WTC11 (cell line): ENCODE data around the gene VPS52. TPM values are rescaled to one million over a fixed set of nuclear protein-coding genes. Genes with fewer than 3 reads are reported as not detected.

Source experiments
- ATAC-seq: fragments of 200-7000 bp; cut with Tn5 transposase; 2 replicates; pipeline ENCODE4 v1.10.0; 2021; ENCODE audit warnings: mild to moderate bottlenecking, moderate library complexity
- CTCF ChIA-PET: fragments of 300-600 bp; sonication (Branson Sonifier 250); formaldehyde crosslinking; loops from one replicate; lab custom pipeline; 2021; ENCODE audit warnings: antibody characterized with exemption; lab: Charles Lee
- POLR2A ChIA-PET: fragments of 350-600 bp; sonication (Branson Sonifier 250); formaldehyde crosslinking; loops from one replicate; lab custom pipeline; 2021; ENCODE audit warnings: antibody characterized with exemption; lab: Charles Lee
- DNase-seq: peaks from one replicate; pipeline ENCODE4 v3.0.0; 2021; ENCODE audit warnings: low spot score
- H3K27ac Mint-ChIP-seq: 2 replicates; pipeline ENCODE4 v1.8.0; 2021; ENCODE audit warnings: mixed read lengths
- H3K27me3 Mint-ChIP-seq: 2 replicates; pipeline ENCODE4 v1.8.0; 2021; ENCODE audit warnings: low read depth, mild to moderate bottlenecking, moderate library complexity, mixed read lengths
- H3K36me3 Mint-ChIP-seq: 2 replicates; pipeline ENCODE4 v1.8.0; 2021; ENCODE audit warnings: mixed read lengths
- H3K4me1 Mint-ChIP-seq: 2 replicates; pipeline ENCODE4 v1.8.0; 2022; ENCODE audit warnings: mixed read lengths
- H3K4me3 Mint-ChIP-seq: 2 replicates; pipeline ENCODE4 v1.8.0; 2021; ENCODE audit warnings: mild to moderate bottlenecking, moderate library complexity, mixed read lengths
- H3K9me3 Mint-ChIP-seq: 2 replicates; pipeline ENCODE4 v1.8.0; 2021; ENCODE audit warnings: mixed read lengths
- EMX1 ChIP-seq: fragments of 250-450 bp; sonication (Bioruptor Pico); IDR thresholded peaks from 2 replicates; pipeline ENCODE4 v1.8.0; 2021; ENCODE audit warnings: mild to moderate bottlenecking
- GTF2I ChIP-seq: fragments of 250-450 bp; sonication (Bioruptor Pico); conservative IDR thresholded peaks from 2 replicates; pipeline ENCODE4 v1.4.0; 2021; ENCODE audit warnings: mild to moderate bottlenecking
- HMGA2 ChIP-seq: fragments of 250-450 bp; sonication (Bioruptor Pico); IDR thresholded peaks from 2 replicates; pipeline ENCODE4 v1.4.0; 2021; ENCODE audit warnings: mild to moderate bottlenecking, moderate library complexity
- MYBL2 ChIP-seq: sonication (generic); formaldehyde crosslinking; IDR thresholded peaks from 2 replicates; pipeline ENCODE4 v1.8.1; 2023; ENCODE audit warnings: mild to moderate bottlenecking, moderate library complexity, missing genetic modification reagents
- NR2C2 ChIP-seq: sonication (generic); formaldehyde crosslinking; IDR thresholded peaks from 2 replicates; pipeline ENCODE4 v1.8.0; 2022; ENCODE audit warnings: mild to moderate bottlenecking, missing genetic modification reagents
- PRRX2 ChIP-seq: fragments of 250-450 bp; sonication (Bioruptor Pico); IDR thresholded peaks from 2 replicates; pipeline ENCODE4 v1.8.0; 2021; ENCODE audit warnings: mild to moderate bottlenecking
- SMAD3 ChIP-seq: sonication (generic); formaldehyde crosslinking; IDR thresholded peaks from 2 replicates; pipeline ENCODE4 v1.8.0; 2022; ENCODE audit warnings: missing genetic modification reagents, mild to moderate bottlenecking, borderline replicate concordance
- SP1 ChIP-seq: sonication (generic); formaldehyde crosslinking; conservative IDR thresholded peaks from 2 replicates; pipeline ENCODE4 v1.8.1; 2022; ENCODE audit warnings: missing genetic modification reagents
- TCF7 ChIP-seq: sonication (generic); formaldehyde crosslinking; IDR thresholded peaks from 2 replicates; pipeline ENCODE4 v1.8.0; 2022; ENCODE audit warnings: mild to moderate bottlenecking, low read depth, missing genetic modification reagents, moderate library complexity
- TP53 ChIP-seq: sonication (generic); formaldehyde crosslinking; IDR thresholded peaks from 2 replicates; pipeline ENCODE4 v1.8.1; 2023; ENCODE audit warnings: mild to moderate bottlenecking, missing genetic modification reagents
- ZNF121 ChIP-seq: sonication (generic); formaldehyde crosslinking; IDR thresholded peaks from 2 replicates; pipeline ENCODE4 v1.8.0; 2023; ENCODE audit warnings: missing genetic modification reagents
- ZNF317 ChIP-seq: sonication (generic); formaldehyde crosslinking; IDR thresholded peaks from 2 replicates; pipeline ENCODE4 v1.8.1; 2023; ENCODE audit warnings: low read depth, mild to moderate bottlenecking, moderate library complexity, missing genetic modification reagents, borderline replicate concordance
- ZNF416 ChIP-seq: fragments of 250-450 bp; sonication (Bioruptor Pico); IDR thresholded peaks from 2 replicates; pipeline ENCODE4 v1.9.0; 2021; ENCODE audit warnings: mild to moderate bottlenecking, inconsistent platforms
- ZNF671 ChIP-seq: fragments of 250-450 bp; sonication (Bioruptor Pico); IDR thresholded peaks from 2 replicates; pipeline ENCODE4 v1.8.0; 2021; ENCODE audit warnings: mild to moderate bottlenecking
- total RNA-seq: library from RNA; stranded (reverse); gene quantifications from 3 replicates; pipeline ENCODE4 v1.2.3, GENCODE V29; 2021
- TF ChIP-seq, protein P1 (sequence below): sonication (generic); formaldehyde crosslinking; IDR thresholded peaks from 2 replicates; pipeline ENCODE4 v1.8.1; 2023; ENCODE audit warnings: mild to moderate bottlenecking, missing genetic modification reagents, moderate library complexity
- TF ChIP-seq, protein P2 (sequence below): sonication (generic); formaldehyde crosslinking; IDR thresholded peaks from 2 replicates; pipeline ENCODE4 v1.8.1; 2022; ENCODE audit warnings: mild to moderate bottlenecking, moderate library complexity, missing genetic modification reagents
- TF ChIP-seq, protein P3 (sequence below): sonication (generic); formaldehyde crosslinking; IDR thresholded peaks from 2 replicates; pipeline ENCODE4 v1.8.1; 2023; ENCODE audit warnings: mild to moderate bottlenecking, missing genetic modification reagents
- TF ChIP-seq, protein P4 (sequence below): sonication (generic); formaldehyde crosslinking; IDR thresholded peaks from 2 replicates; pipeline ENCODE4 v1.8.0; 2022; ENCODE audit warnings: mild to moderate bottlenecking, missing genetic modification reagents

The VPS52 gene
- total RNA-seq, 1 experiment from 2014 or later: 46.8 TPM

DNA sequence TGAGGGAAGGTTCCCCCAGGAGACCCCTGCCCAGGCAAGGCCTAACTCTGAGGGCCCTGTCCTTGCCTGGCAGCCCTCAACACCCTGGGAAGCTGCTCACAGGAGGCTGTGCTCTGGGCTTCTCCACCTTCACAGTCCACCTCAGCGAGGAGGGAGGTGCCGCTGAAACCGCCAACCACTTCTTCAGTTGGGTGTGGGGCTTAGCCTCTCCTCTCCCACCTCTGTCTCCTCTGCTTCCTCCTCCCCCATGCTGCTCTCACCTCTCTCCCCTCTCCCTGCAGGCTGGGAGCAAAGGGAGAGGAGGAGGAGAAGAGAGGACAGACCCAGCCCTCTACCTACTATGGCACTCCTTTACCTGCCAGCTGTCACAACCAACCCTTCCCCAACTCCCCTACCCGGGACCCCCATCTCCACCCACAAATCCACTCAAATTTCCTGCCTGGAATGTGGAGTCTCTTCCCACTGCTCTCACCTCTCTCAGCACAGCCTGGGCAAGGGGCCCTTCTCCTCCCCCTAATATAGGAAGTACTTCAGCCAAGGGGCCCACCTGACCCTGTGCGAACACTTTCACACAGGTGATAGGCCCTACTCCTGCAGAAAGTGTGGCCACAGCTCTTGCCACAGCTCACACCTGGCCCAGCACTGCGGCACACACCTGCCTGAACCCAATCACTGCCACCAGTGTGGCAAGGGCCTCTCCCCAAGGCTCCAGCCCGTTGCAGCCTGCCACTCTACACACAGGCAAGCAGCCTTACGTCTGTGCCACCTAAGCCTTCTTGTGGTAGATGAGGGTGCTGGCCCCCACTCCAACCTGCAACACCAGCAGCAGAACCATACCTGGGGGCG lies 56.2 kb downstream of the VPS52 start:
- POLR2A ChIA-PET: no interaction called here
- no peak for DNase-seq
- no peak for ATAC-seq
- H3K27ac Mint-ChIP-seq: no peak overlapping the region
- H3K36me3 Mint-ChIP-seq: peaks cover 2% of the 10 kb centered on the region; the same call in 1 of the 2 replicates
- TF ChIP-seq PRRX2 (CRISPR knock-in tag): no peak
- TF ChIP-seq, protein P1, sequence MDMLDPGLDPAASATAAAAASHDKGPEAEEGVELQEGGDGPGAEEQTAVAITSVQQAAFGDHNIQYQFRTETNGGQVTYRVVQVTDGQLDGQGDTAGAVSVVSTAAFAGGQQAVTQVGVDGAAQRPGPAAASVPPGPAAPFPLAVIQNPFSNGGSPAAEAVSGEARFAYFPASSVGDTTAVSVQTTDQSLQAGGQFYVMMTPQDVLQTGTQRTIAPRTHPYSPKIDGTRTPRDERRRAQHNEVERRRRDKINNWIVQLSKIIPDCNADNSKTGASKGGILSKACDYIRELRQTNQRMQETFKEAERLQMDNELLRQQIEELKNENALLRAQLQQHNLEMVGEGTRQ (CRISPR knock-in tag): no peak
- no peak for TF ChIP-seq TCF7
- TF ChIP-seq TP53: no peak
- no peak for TF ChIP-seq NR2C2 (CRISPR knock-in tag)
- no peak for TF ChIP-seq ZNF416 (CRISPR knock-in tag)
- no peak for TF ChIP-seq SMAD3 (CRISPR knock-in tag)
- no peak for TF ChIP-seq GTF2I
- TF ChIP-seq ZNF121: no peak
- TF ChIP-seq SP1 (CRISPR knock-in tag): no peak
- no peak for TF ChIP-seq HMGA2
- TF ChIP-seq ZNF671 (CRISPR knock-in tag): no peak
- TF ChIP-seq EMX1 (CRISPR knock-in tag): no peak
- TF ChIP-seq ZNF317: no peak
- H3K9me3 Mint-ChIP-seq: no peaks in the 10 kb centered on the region
- H3K27me3 Mint-ChIP-seq: peaks cover 87% of the 10 kb centered on the region
- H3K4me1 Mint-ChIP-seq: peaks cover 40% of the 10 kb centered on the region
- CTCF ChIA-PET: interaction anchor here (2.5 kb wide), 1 partner anchor 33 kb away, joined by 10 read pairs; no protein-coding TSS in a partner anchor
- no peak overlapping the region for H3K4me3 Mint-ChIP-seq

DNA sequence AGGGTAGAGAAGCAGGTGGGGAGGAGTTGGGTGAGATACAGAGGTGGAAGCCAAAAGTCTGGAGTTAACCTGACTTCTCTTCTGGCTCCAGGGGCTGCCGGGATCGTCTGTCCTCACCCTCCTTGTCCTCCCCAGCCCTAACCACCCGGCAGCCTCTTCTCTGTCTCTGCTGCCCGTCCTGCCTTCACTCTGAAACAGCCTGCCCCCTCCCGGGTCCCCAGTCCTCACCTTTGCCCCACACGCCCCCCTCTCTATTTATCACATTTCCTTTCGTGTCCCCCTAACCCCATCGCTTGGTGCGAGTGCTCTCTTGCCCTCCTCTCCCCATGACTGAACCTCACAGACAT lies 57.7 kb downstream of the VPS52 start:
- peaks cover 72% of the 10 kb centered on the region for H3K27me3 Mint-ChIP-seq
- H3K27ac Mint-ChIP-seq: no peak overlapping the region
- CTCF ChIA-PET: no interaction called here

More for the DNA sequence above, 57.7 kb downstream of the VPS52 start:
- ATAC-seq: no peak
- TF ChIP-seq TP53 (no peak), EMX1 (CRISPR knock-in tag) (no peak), MYBL2 (CRISPR knock-in tag) (no peak), GTF2I (no peak)
- TF ChIP-seq, protein P2, sequence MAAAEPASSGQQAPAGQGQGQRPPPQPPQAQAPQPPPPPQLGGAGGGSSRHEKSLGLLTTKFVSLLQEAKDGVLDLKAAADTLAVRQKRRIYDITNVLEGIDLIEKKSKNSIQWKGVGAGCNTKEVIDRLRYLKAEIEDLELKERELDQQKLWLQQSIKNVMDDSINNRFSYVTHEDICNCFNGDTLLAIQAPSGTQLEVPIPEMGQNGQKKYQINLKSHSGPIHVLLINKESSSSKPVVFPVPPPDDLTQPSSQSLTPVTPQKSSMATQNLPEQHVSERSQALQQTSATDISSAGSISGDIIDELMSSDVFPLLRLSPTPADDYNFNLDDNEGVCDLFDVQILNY: no peak
- TF ChIP-seq, protein P3, sequence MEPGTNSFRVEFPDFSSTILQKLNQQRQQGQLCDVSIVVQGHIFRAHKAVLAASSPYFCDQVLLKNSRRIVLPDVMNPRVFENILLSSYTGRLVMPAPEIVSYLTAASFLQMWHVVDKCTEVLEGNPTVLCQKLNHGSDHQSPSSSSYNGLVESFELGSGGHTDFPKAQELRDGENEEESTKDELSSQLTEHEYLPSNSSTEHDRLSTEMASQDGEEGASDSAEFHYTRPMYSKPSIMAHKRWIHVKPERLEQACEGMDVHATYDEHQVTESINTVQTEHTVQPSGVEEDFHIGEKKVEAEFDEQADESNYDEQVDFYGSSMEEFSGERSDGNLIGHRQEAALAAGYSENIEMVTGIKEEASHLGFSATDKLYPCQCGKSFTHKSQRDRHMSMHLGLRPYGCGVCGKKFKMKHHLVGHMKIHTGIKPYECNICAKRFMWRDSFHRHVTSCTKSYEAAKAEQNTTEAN (CRISPR knock-in tag): no peak
- TF ChIP-seq, protein P4, sequence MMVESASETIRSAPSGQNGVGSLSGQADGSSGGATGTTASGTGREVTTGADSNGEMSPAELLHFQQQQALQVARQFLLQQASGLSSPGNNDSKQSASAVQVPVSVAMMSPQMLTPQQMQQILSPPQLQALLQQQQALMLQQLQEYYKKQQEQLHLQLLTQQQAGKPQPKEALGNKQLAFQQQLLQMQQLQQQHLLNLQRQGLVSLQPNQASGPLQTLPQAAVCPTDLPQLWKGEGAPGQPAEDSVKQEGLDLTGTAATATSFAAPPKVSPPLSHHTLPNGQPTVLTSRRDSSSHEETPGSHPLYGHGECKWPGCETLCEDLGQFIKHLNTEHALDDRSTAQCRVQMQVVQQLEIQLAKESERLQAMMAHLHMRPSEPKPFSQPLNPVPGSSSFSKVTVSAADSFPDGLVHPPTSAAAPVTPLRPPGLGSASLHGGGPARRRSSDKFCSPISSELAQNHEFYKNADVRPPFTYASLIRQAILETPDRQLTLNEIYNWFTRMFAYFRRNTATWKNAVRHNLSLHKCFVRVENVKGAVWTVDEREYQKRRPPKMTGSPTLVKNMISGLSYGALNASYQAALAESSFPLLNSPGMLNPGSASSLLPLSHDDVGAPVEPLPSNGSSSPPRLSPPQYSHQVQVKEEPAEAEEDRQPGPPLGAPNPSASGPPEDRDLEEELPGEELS (CRISPR knock-in tag): no peak
- TF ChIP-seq, all 79 proteins: peak for 0
- no peak for DNase-seq
- POLR2A ChIA-PET: no interaction called here
- Mint-ChIP-seq H3K9me3 (no peaks in the 10 kb centered on the region), H3K4me3 (peak overlapping the region; percentile 95), H3K4me1 (peaks cover 46% of the 10 kb centered on the region), H3K36me3 (peaks cover 12% of the 10 kb centered on the region)
